Stimulated activated CD4-positive, alpha-beta T cell treated with anti-CD3 and anti-CD28 coated beads, Interleukin-1b, Interleukin-23, amount 100 ng/mL, for 48 hours (primary cell): ENCODE data around the gene TCEANC.

Experiments
- DNase-seq: peaks from one replicate; pipeline ENCODE4 v3.0.0-alpha.2; 2020

The TCEANC gene

DNA sequence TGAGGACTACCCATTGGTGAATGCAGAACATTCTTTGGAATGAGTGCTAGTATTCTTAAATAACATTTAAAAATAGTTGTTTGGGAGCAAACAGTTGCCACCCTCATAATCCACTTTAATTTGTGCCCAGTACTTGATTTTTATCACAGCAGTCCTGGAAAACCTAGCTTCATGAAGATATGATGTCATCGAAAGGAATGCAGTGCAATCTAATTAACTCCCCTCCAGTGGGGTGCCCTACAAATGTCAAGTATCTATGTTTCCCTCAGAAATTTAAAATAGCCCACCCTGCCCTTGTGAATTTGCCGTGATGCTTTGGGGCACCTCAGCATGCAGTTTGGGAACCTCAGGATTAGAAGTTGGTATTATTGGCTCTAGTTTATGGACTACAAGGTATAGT is 41.4 kb downstream of the TCEANC start:
- DNase-seq, result no peak

DNA sequence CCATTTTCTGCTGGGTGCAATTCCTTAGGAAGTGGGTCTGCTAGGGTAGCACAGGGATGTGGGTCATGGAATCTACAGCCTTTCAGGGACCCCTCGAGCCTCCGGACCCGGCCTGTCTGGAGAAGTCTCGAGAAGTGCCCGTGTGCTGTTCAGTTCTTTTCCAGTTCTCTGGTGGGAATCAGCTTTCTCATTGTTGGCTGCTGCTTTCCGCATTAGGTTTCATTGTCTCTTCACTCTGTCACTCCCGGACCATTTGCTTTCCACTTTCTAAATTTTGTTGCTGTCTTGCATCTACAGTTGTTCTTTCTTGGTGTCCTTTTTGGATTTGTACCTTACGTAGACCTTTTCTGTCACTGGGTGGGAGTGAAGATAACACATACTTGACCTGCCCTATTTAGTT is 42.0 kb downstream of the TCEANC start:
- no peak for DNase-seq

- DNase-seq, result no peak
Observed at GRCh38 chrX:13695601-13696115, 42.7 kb downstream of the TCEANC start.

GRCh38 chrX:13697455-13697854 is 44.5 kb downstream of the TCEANC start:
- no peak for DNase-seq

- no peak for DNase-seq
Observed at GRCh38 chrX:13697976-13698375, 45.0 kb downstream of the TCEANC start.

- DNase-seq, result no peak
Observed at GRCh38 chrX:13698432-13698831, 45.5 kb downstream of the TCEANC start.

- DNase-seq, result no peak
Observed at GRCh38 chrX:13699183-13699826, 46.4 kb downstream of the TCEANC start.

DNA sequence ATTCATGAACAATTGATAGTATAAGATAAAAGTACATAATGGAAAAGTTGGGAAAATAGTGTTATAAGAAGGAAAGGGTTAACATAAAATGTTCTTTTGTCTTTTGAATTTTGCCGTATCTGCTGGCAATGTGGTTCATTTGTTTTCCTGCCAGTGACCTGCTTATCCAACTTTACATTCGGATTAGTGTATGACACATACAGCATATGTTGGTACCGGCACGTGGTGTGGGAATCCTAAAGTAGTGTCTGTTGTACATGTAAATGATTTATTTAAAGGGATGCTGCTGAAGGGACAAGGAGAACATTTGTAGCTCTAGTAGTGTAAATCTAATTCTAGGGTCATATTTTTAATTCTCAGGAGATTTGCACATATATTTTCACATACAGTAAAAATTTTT is 47.4 kb downstream of the TCEANC start:
- DNase-seq, result no peak

DNA sequence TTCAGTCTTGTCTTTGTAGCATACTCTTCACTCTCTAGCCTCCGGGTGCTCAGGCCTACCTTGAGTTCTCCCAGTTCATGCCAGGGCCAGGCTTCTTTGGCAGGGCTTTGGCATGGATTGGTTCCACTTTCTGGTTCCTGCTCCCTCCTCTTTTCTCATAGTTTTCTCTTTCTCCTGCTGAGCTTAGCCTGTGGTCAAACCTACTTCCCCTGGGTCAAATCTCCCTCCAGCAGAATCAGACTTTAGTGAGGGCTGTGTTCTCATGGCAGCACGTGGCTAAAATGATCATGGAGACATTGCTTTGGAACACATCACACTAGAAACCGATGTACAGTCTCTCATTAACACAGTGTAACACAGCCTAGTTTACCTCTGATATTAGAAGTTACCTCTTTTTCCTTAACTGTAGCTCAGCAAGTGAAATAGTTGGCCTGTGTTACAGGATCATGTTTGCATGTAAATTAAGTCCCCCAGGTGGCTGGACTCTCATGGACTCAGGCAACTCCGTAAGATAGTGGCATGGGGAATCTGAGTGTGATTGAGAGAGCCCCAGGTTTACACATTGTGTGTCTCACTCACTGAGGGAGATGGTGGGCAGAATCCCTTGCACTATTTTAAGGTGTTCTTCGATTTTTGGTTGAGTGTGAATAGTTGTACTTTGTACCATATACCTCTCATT is 49.3 kb downstream of the TCEANC start:
- no peak for DNase-seq

DNA sequence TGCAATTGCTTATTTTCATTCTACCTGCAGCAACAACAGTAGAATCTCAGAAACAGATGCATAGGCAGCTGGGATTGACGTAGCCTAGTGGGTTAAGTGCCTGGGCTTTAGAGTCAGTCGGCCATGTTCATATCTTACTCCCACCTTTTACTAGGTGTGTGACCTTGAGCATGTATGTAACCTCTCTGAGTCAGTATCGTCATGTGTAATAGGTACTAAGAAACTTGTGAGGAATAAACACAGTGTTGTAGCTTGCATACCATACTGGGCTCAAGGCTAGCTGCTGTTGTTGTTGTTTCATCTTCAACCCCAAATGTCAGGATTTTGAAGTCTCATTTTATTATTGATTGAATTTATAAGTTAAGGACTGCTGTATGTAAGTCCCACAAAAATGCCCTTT is 50.2 kb downstream of the TCEANC start:
- no peak for DNase-seq

- no peak for DNase-seq
Observed at GRCh38 chrX:13703589-13703988, 50.6 kb downstream of the TCEANC start.

GRCh38 chrX:13711141-13711540 is 58.2 kb downstream of the TCEANC start:
- no peak for DNase-seq
